OCI-M1 (cell line): ENCODE results near the gene FRMD4A.

Source experiments
- DNase-seq: peaks from one replicate; lab custom pipeline; 2025; lab: John Stamatoyannopoulos, UW

FRMD4A gene

GRCh38 chr10:14330388-14331061 is at the start of gene FRMD4A:
FRMD4A (minus strand) TSS chr10:14330924.
- DNase-seq = no peak

- DNase-seq = no peak
Observed at GRCh38 chr10:14379556-14380280, 49.0 kb upstream of the FRMD4A start.

- no peak for DNase-seq
Observed at GRCh38 chr10:14378387-14378960, 47.8 kb upstream of the FRMD4A start.

GRCh38 chr10:14377591-14378175 is 47.0 kb upstream of the FRMD4A start:
- DNase-seq = no peak

- DNase-seq = no peak
Observed at GRCh38 chr10:14374745-14375445, 44.2 kb upstream of the FRMD4A start.

- no peak for DNase-seq
Observed at GRCh38 chr10:14372606-14373005, 41.9 kb upstream of the FRMD4A start.

GRCh38 chr10:14371581-14371980 is 40.9 kb upstream of the FRMD4A start:
- DNase-seq = no peak

- no peak for DNase-seq
Observed at GRCh38 chr10:14370894-14371293, 40.2 kb upstream of the FRMD4A start.

- DNase-seq = no peak
Observed at GRCh38 chr10:14369906-14370305, 39.2 kb upstream of the FRMD4A start.

- no peak for DNase-seq
Observed at GRCh38 chr10:14366760-14367159, 36.0 kb upstream of the FRMD4A start.

- DNase-seq = no peak
Observed at GRCh38 chr10:14365266-14365665, 34.5 kb upstream of the FRMD4A start.

GRCh38 chr10:14362104-14362503 is 31.4 kb upstream of the FRMD4A start:
- no peak for DNase-seq

- no peak for DNase-seq
Observed at GRCh38 chr10:14360961-14361360, 30.2 kb upstream of the FRMD4A start.

GRCh38 chr10:14360515-14360914 is 29.8 kb upstream of the FRMD4A start:
- no peak for DNase-seq

GRCh38 chr10:14358886-14359573 is 28.3 kb upstream of the FRMD4A start:
- DNase-seq = no peak

- DNase-seq = no peak
Observed at GRCh38 chr10:14356921-14357320, 26.2 kb upstream of the FRMD4A start.

- no peak for DNase-seq
Observed at GRCh38 chr10:14355750-14356149, 25.0 kb upstream of the FRMD4A start.

- no peak for DNase-seq
Observed at GRCh38 chr10:14353291-14353913, 22.7 kb upstream of the FRMD4A start.

- no peak for DNase-seq
Observed at GRCh38 chr10:14350006-14350405, 19.3 kb upstream of the FRMD4A start.

GRCh38 chr10:14349081-14349480 is 18.4 kb upstream of the FRMD4A start:
- DNase-seq = no peak

- no peak for DNase-seq
Observed at GRCh38 chr10:14345262-14345661, 14.5 kb upstream of the FRMD4A start.
